ENCODE data around the gene NUP107. TPM values are rescaled to one million over a fixed set of nuclear protein-coding genes. Genes with fewer than 3 reads are reported as not detected.
A peak's percentile ranks its signal among the peaks of the same experiment; 100 is the strongest.

The NUP107 gene
- total RNA-seq, 1 experiment from 2014 or later = 110 TPM

DNA sequence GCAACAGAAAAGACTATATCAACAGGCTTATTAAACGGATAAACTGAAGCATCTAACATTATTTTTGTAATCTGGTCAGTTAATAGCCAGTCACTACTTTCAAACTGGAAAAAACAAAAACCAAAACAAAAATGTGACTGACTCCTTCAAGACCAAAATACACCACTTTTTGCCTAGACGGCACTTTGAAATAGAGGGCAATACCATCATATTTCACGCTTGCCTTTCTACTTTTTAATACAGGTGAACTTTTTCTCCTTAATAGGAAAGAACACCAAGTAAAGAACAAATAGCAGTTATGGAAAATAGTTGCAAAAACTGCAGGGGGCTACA lies 550 bp upstream of the NUP107 start:
- peak overlapping the region; percentile 93 for H3K27ac Mint-ChIP-seq (ENCODE audit: unreplicated experiment)
- TSS peak; percentile 85 for BruUV-seq (replicated peaks)
- H3K9me3 Mint-ChIP-seq (ENCODE audit: low read depth, unreplicated experiment) = no peaks in the 10 kb centered on the region
- TF ChIP-seq, protein P1, sequence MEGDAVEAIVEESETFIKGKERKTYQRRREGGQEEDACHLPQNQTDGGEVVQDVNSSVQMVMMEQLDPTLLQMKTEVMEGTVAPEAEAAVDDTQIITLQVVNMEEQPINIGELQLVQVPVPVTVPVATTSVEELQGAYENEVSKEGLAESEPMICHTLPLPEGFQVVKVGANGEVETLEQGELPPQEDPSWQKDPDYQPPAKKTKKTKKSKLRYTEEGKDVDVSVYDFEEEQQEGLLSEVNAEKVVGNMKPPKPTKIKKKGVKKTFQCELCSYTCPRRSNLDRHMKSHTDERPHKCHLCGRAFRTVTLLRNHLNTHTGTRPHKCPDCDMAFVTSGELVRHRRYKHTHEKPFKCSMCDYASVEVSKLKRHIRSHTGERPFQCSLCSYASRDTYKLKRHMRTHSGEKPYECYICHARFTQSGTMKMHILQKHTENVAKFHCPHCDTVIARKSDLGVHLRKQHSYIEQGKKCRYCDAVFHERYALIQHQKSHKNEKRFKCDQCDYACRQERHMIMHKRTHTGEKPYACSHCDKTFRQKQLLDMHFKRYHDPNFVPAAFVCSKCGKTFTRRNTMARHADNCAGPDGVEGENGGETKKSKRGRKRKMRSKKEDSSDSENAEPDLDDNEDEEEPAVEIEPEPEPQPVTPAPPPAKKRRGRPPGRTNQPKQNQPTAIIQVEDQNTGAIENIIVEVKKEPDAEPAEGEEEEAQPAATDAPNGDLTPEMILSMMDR (IDR thresholded peaks at IDR 0.05; ENCODE audit: unreplicated experiment) = no peak
- peaks cover 26% of the 10 kb centered on the region for H3K36me3 Mint-ChIP-seq (ENCODE audit: insufficient read depth, unreplicated experiment)
- H3K27me3 Mint-ChIP-seq (ENCODE audit: unreplicated experiment) = no peaks in the 10 kb centered on the region
- H3K4me3 Mint-ChIP-seq (ENCODE audit: low read depth, unreplicated experiment) = peak overlapping the region; percentile 89
- intact Hi-C loops (cut with micrococcal nuclease; ENCODE audit: unreplicated experiment) = loop anchor here (5.0 kb wide), 1 partner anchor 74 kb away; the partner anchor contains the start of gene RAP1B
- no peak for DNase-seq
- peaks cover 22% of the 10 kb centered on the region for H3K4me1 Mint-ChIP-seq (ENCODE audit: low read depth, unreplicated experiment)
- CTCF ChIA-PET = interaction anchor here (0.6 to 0.7 kb wide), 3 partner anchors 54 to 399 kb away, joined by 3 read pairs; no protein-coding TSS in a partner anchor

DNA sequence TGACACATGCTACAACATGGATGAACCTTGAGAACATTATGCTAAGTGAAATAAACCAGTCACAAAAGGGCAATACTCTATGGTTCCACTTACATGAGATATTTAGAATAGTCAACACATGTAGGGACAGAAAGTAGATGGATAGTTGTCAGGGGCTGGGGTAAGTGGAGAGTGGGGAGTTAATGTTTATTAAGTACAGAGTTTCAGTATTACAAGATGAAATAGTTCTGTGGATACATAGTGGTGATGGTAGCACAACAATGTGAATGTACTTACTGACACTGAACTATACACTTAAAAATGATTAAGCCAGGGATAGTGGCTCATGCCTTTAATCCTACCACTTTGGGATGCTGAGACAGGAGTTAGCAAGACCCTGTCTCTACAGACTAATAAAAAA lies 8.7 kb downstream of the NUP107 start:
- intact Hi-C loops (cut with micrococcal nuclease; ENCODE audit: unreplicated experiment) = no loop called here
- H3K27ac Mint-ChIP-seq (ENCODE audit: unreplicated experiment) = no peak overlapping the region
- no peaks in the 10 kb centered on the region for H3K9me3 Mint-ChIP-seq (ENCODE audit: low read depth, unreplicated experiment)
- no peaks in the 10 kb centered on the region for H3K4me1 Mint-ChIP-seq (ENCODE audit: low read depth, unreplicated experiment)
- no peaks in the 10 kb centered on the region for H3K27me3 Mint-ChIP-seq (ENCODE audit: unreplicated experiment)
- no peak overlapping the region for H3K4me3 Mint-ChIP-seq (ENCODE audit: low read depth, unreplicated experiment)
- no TSS peak for BruUV-seq (replicated peaks)
- peaks cover 78% of the 10 kb centered on the region for H3K36me3 Mint-ChIP-seq (ENCODE audit: insufficient read depth, unreplicated experiment)
- TF ChIP-seq, protein P1 (IDR thresholded peaks at IDR 0.05; ENCODE audit: unreplicated experiment) = no peak
- DNase-seq = no peak
- CTCF ChIA-PET = no interaction called here

DNA sequence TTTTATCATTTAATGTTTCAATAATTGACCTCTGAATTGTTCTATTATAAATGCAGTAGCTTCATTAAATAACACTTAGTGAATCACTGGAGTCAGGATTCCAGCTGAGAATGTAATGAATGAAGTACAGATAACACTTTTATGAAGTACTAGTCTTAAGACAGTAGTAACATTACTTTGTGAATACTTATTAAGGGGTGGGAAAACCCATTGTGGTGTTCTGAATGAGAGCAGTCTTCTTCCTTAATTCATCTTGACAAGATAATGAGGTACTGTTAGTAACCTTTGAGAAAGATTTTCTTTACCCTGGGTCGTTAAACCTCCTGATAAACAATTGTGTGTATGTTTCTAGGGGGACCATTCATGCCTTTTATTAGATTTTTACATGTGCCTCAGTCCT lies 12.7 kb downstream of the NUP107 start:
- no peaks in the 10 kb centered on the region for H3K27me3 Mint-ChIP-seq (ENCODE audit: unreplicated experiment)

DNA sequence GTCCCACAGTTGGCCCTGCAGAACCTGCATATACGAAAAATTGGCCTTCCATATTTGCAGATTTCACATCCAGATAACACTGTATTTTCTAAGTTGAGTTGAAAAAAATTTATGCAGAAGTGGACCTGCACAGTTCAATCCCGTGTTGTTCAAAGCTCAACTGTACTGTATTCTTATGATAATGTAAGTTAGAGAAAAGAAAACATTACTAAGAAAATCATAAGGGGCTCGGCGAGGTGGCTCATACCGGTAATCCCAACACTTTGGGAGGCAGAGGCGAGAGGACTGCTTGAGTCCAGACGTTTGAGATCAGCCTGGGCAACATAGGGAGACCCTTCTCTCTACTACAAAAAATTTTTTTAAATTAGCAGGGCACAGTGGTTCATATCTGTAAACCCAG lies 41.0 kb downstream of the NUP107 start:
- Mint-ChIP-seq H3K4me1 (ENCODE audit: low read depth, unreplicated experiment) (no peaks in the 10 kb centered on the region), H3K9me3 (ENCODE audit: low read depth, unreplicated experiment) (no peaks in the 10 kb centered on the region), H3K4me3 (ENCODE audit: low read depth, unreplicated experiment) (no peak overlapping the region), H3K27ac (ENCODE audit: unreplicated experiment) (no peak overlapping the region), H3K27me3 (ENCODE audit: unreplicated experiment) (no peaks in the 10 kb centered on the region), H3K36me3 (ENCODE audit: insufficient read depth, unreplicated experiment) (peaks cover 22% of the 10 kb centered on the region)
- no TSS peak for BruUV-seq (replicated peaks)
- intact Hi-C loops (cut with micrococcal nuclease; ENCODE audit: unreplicated experiment) = loop anchor here (10.0 kb wide), 1 partner anchor 373 kb away; no protein-coding TSS in a partner anchor
- CTCF ChIA-PET = interaction anchor here (0.6 kb wide), 2 partner anchors 74 to 107 kb away, joined by 3 read pairs; no protein-coding TSS in a partner anchor
- no peak for DNase-seq
- TF ChIP-seq, protein P1 (IDR thresholded peaks at IDR 0.05; ENCODE audit: unreplicated experiment) = no peak

More for the DNA sequence above, 12.7 kb downstream of the NUP107 start:
- peaks cover 49% of the 10 kb centered on the region for H3K36me3 Mint-ChIP-seq (ENCODE audit: insufficient read depth, unreplicated experiment)
- H3K4me3 Mint-ChIP-seq (ENCODE audit: low read depth, unreplicated experiment) = no peak overlapping the region
- no peaks in the 10 kb centered on the region for H3K9me3 Mint-ChIP-seq (ENCODE audit: low read depth, unreplicated experiment)
- DNase-seq = no peak
- intact Hi-C loops (cut with micrococcal nuclease; ENCODE audit: unreplicated experiment) = no loop called here
- H3K27ac Mint-ChIP-seq (ENCODE audit: unreplicated experiment) = no peak overlapping the region
- no TSS peak for BruUV-seq (replicated peaks)
- CTCF ChIA-PET = no interaction called here
- H3K4me1 Mint-ChIP-seq (ENCODE audit: low read depth, unreplicated experiment) = no peaks in the 10 kb centered on the region
- TF ChIP-seq, protein P1 (IDR thresholded peaks at IDR 0.05; ENCODE audit: unreplicated experiment) = no peak
